ENCODE measurements around the gene GSTCD. TPM values are rescaled to one million over a fixed set of nuclear protein-coding genes. Genes with fewer than 3 reads are reported as not detected.
"Not testable (repeated sequence)": the region's sequence is repeated elsewhere in the genome, so short reads cannot be mapped to it uniquely, and the experiment has no call there.

Gene GSTCD
- total RNA-seq, 1 donor from 2014 or later, result 17.1 TPM

DNA sequence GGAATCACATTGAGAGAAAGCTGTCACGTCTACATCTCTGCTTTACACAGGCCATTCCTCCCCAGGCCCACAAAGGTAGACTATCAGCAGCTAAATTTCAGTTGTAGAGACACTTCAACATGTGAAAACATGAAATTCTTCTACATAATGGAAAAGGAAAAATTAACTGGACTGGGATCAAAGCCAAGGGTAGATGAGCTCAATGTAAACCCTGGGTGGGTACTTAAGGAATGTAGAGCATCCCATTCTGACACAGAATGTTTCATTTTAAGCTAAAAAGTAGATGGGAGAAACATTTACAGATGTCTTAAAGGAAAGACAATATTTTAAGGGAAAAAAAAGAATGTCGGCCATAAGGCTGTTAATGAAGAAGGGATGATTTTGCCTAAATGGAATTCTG is 135.4 kb downstream of the GSTCD start:
- no peaks in the 10 kb centered on the region for H3K27me3 ChIP-seq (ENCODE audit: control insufficient read depth, insufficient read depth, low read length)
- peak; percentile 52 for DNase-seq (ENCODE audit: low read depth)
- no peak for FAIRE-seq
- TF ChIP-seq, protein P1, sequence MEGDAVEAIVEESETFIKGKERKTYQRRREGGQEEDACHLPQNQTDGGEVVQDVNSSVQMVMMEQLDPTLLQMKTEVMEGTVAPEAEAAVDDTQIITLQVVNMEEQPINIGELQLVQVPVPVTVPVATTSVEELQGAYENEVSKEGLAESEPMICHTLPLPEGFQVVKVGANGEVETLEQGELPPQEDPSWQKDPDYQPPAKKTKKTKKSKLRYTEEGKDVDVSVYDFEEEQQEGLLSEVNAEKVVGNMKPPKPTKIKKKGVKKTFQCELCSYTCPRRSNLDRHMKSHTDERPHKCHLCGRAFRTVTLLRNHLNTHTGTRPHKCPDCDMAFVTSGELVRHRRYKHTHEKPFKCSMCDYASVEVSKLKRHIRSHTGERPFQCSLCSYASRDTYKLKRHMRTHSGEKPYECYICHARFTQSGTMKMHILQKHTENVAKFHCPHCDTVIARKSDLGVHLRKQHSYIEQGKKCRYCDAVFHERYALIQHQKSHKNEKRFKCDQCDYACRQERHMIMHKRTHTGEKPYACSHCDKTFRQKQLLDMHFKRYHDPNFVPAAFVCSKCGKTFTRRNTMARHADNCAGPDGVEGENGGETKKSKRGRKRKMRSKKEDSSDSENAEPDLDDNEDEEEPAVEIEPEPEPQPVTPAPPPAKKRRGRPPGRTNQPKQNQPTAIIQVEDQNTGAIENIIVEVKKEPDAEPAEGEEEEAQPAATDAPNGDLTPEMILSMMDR (IDR thresholded peaks at IDR 0.05; ENCODE audit: insufficient read depth, low read length, severe bottlenecking), result no peak
- no peak overlapping the region for H3K4me3 ChIP-seq (ENCODE audit: low read depth, low read length)
- no peaks in the 10 kb centered on the region for H3K36me3 ChIP-seq (ENCODE audit: control insufficient read depth, insufficient read depth, low read length)

DNA sequence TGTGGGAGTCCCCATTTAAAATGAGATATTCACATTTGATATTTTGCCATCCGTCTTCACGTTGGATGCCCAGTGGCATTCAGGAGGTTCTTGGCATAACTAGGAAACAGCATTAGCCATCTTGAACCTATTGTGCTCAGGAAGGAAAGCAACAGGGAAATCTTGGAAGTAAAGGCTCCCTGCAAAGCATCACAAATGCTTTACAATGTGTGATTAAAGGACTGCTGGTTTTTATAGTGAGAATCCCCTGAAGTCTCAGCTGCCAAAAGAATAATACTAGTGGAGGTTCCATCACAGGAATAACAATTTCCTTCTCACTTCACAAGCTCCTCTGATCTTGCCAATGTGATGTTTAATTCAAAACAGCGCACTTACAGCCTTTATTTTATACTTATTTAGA is 137.0 kb downstream of the GSTCD start:
- Histone ChIP-seq H3K27me3 (ENCODE audit: control insufficient read depth, insufficient read depth, low read length) (no peaks in the 10 kb centered on the region), H3K36me3 (ENCODE audit: control insufficient read depth, insufficient read depth, low read length) (no peaks in the 10 kb centered on the region), H3K4me3 (ENCODE audit: low read depth, low read length) (no peak overlapping the region)
- no peak for FAIRE-seq
- no peak for DNase-seq (ENCODE audit: low read depth)
- TF ChIP-seq, protein P1 (IDR thresholded peaks at IDR 0.05; ENCODE audit: insufficient read depth, low read length, severe bottlenecking), result no peak

DNA sequence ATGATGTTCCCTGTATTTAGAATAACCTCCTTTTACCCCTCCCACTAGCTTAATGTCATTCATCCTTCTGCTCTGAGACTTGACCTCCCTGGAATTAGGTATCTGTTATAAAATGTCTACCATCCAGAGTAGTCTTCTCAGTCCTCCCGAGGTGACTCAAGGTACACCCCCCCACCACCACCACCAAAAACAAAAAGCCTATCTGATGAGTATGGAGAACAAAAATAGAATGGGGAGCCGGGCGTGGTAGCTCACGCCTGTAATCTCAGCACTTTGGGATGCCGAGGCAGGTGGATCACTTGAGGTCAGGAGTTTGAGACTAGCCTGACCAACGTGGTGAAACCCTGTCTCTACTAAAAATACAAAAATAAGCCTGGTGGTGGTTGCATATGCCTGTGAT is 139.8 kb downstream of the GSTCD start:
- H3K27me3 ChIP-seq (ENCODE audit: control insufficient read depth, insufficient read depth, low read length); H3K36me3 ChIP-seq (ENCODE audit: control insufficient read depth, insufficient read depth, low read length); DNase-seq (ENCODE audit: low read depth); FAIRE-seq; H3K4me3 ChIP-seq (ENCODE audit: low read depth, low read length): not testable (repeated sequence)

DNA sequence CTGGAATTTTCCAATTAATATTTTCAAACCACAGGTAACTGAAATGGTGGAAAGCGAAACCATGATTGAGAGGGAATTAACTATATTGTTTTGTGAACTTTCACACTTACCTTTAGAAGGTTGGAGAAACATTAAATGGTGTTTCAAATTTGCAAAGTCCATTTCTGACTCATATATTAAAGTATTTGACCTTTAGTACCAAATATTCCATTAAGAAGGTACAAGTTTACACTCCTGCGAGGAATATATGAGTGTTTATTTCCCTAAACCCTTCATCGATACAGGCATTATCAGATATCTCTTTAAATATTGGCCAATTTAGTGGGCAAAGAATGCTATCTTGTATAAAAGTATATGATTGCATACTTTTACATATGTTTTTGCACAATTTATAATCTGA is 142.6 kb downstream of the GSTCD start:
- FAIRE-seq, result no peak
- no peaks in the 10 kb centered on the region for H3K36me3 ChIP-seq (ENCODE audit: control insufficient read depth, insufficient read depth, low read length)
- TF ChIP-seq, protein P1 (IDR thresholded peaks at IDR 0.05; ENCODE audit: insufficient read depth, low read length, severe bottlenecking), result no peak
- no peak for DNase-seq (ENCODE audit: low read depth)
- H3K27me3 ChIP-seq (ENCODE audit: control insufficient read depth, insufficient read depth, low read length), result no peaks in the 10 kb centered on the region
- H3K4me3 ChIP-seq (ENCODE audit: low read depth, low read length), result no peak overlapping the region

DNA sequence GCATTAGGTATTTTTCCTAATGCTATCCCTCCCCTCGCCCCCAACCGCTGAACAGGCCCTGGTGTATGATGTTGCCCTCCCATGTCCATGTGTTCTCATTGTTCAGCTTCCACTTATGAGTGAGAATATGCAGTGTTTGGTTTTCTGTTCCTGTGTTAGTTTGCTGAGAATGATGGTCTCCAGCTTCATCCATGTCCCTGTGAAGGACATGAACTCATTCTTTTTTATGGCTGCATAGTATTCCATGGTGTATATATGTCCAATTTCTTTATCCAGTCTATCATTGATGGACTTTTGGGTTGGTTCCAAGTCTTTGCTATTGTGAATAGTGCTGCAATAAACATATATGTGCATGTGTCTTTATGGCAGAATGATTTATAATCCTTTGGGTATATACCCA is 143.6 kb downstream of the GSTCD start:
- H3K4me3 ChIP-seq (ENCODE audit: low read depth, low read length); H3K36me3 ChIP-seq (ENCODE audit: control insufficient read depth, insufficient read depth, low read length); FAIRE-seq; DNase-seq (ENCODE audit: low read depth); H3K27me3 ChIP-seq (ENCODE audit: control insufficient read depth, insufficient read depth, low read length): not testable (repeated sequence)

DNA sequence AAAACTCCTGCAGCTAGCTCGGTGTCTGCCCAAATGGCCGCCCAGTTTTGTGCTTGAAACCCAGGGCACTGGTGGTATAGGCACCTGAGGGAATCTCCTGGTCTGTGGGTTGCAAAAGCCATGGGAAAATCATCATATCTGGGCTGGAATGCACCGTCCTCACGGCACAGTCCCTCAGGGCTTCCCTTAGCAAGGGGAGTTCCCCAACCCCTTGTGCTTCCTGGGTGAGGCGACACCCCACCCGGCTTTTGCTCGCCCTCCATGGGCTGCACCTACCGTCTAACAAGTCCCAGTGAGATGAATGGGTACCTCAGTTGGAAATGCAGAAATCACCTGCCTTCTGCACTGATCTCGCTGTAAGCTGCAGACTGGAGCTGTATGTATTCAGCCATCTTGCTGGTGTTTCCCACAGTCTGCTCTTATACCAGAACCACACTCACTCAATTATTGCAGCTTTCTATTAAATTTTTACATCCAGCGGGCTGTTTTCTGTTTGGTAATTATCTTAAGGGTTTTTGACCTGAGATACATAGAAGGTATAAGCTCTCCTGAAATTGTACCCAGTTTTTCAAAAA is 150.0 kb downstream of the GSTCD start:
- TF ChIP-seq, protein P1 (IDR thresholded peaks at IDR 0.05; ENCODE audit: insufficient read depth, low read length, severe bottlenecking), result no peak
- Histone ChIP-seq H3K27me3 (ENCODE audit: control insufficient read depth, insufficient read depth, low read length) (no peaks in the 10 kb centered on the region), H3K4me3 (ENCODE audit: low read depth, low read length) (no peak overlapping the region), H3K36me3 (ENCODE audit: control insufficient read depth, insufficient read depth, low read length) (no peaks in the 10 kb centered on the region)
- FAIRE-seq (no peak), DNase-seq (ENCODE audit: low read depth) (no peak)

DNA sequence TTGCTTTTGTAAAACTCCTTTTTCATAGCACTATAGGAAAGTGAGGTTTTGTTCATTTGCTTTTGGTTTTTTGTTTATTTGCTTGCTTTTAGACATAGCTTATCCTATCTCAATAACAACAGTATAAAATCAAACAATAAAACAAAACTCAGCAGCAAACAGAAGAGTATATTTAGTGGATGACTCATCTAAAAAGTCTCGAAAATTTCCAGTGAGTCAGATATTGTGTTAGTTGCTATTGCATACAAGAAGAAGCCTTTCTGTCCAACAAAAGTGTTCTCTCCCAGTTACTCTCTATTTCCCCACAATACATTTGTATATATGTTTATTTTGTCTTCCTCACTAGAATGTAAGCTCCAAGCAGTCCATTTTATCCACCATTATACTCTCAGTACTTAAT is 150.6 kb downstream of the GSTCD start:
- no peaks in the 10 kb centered on the region for H3K27me3 ChIP-seq (ENCODE audit: control insufficient read depth, insufficient read depth, low read length)
- DNase-seq (ENCODE audit: low read depth) (peak; percentile 86), FAIRE-seq (no peak)
- no peaks in the 10 kb centered on the region for H3K36me3 ChIP-seq (ENCODE audit: control insufficient read depth, insufficient read depth, low read length)
- TF ChIP-seq, protein P1 (IDR thresholded peaks at IDR 0.05; ENCODE audit: insufficient read depth, low read length, severe bottlenecking), result no peak
- no peak overlapping the region for H3K4me3 ChIP-seq (ENCODE audit: low read depth, low read length)

All from bronchial epithelial cell (primary cell).